Prostate gland (tissue), 2 donors: ENCODE measurements around the gene CAPZB. TPM values are rescaled to one million over a fixed set of nuclear protein-coding genes. Genes with fewer than 3 reads are reported as not detected.
A peak's percentile ranks its signal among the peaks of the same experiment; 100 is the strongest.

ENCODE experiments used
- DNase-seq: peaks from one replicate; pipeline ENCODE4 v3.0.0-alpha.2; 2019; ENCODE audit warnings: low spot score
- H3K27ac ChIP-seq, 2 donors: fragments of 200-600 bp; sonication (generic); 2 replicates each; pipeline ENCODE4 v1.5.1; 2017 to 2019
- H3K27me3 ChIP-seq: fragments of 200-600 bp; sonication (generic); replicated peaks from 2 replicates; pipeline ENCODE4 v1.5.1; 2019; ENCODE audit not compliant: insufficient read depth
- H3K36me3 ChIP-seq, 2 donors: fragments of 200-600 bp; sonication (generic); 1 replicate in 1 of 2; 2 replicates in 1 of 2; pipeline versions ENCODE4 v1.5.1 to v1.8.1; 2017 to 2019
- H3K4me1 ChIP-seq: fragments of 200-600 bp; sonication (generic); replicated peaks from 2 replicates; pipeline ENCODE4 v1.5.1; 2019
- H3K4me3 ChIP-seq, 2 donors: fragments of 200-600 bp; sonication (generic); 2 replicates each; pipeline ENCODE4 v1.5.1; 2017 to 2019
- H3K9me3 ChIP-seq: fragments of 200-600 bp; sonication (generic); 2 replicates; pipeline ENCODE4 v1.5.1; 2017
- POLR2A ChIP-seq: fragments of 450-650 bp; IDR thresholded peaks from one replicate; pipeline ENCODE4 v1.6.1; 2016; ENCODE audit warnings: antibody characterized with exemption, mild to moderate bottlenecking
- POLR2AphosphoS5 ChIP-seq: sonication (generic); formaldehyde crosslinking; IDR thresholded peaks from one replicate; pipeline ENCODE4 v1.6.1; 2017; ENCODE audit warnings: antibody characterized with exemption
- WGBS: methylation state at CpG from one replicate; pipeline ENCODE4 v1.1.5; 2018; 5-methylcytosine and 5-hydroxymethylcytosine counted together
- intact Hi-C: fragments of 100-400 bp; cut with DNase I; formaldehyde crosslinking; loops from one replicate; pipeline ENCODE4 v1.14.2; 2022
- total RNA-seq, 2 donors: library from RNA; depleted of rRNA; stranded (reverse); fragments of >200 nt; gene quantifications; one replicate each; pipeline ENCODE4 v1.1.0, GENCODE V29; 2016
- TF ChIP-seq, protein P1 (sequence below), 4 experiments: fragments of 200-600 bp in 2 of 4; fragments of 450-650 bp in 2 of 4; sonication (generic) in 2 of 4; IDR thresholded peaks; 1 replicate in 3 of 4; 2 replicates in 1 of 4; pipeline ENCODE4 v1.5.1; 2016 to 2019; ENCODE audit warnings: antibody characterized with exemption in 4 of 4, mild to moderate bottlenecking in 2 of 4, moderate library complexity in 2 of 4

Gene CAPZB
- total RNA-seq, 2 donors from 2014 or later: 139 to 150 TPM

DNA sequence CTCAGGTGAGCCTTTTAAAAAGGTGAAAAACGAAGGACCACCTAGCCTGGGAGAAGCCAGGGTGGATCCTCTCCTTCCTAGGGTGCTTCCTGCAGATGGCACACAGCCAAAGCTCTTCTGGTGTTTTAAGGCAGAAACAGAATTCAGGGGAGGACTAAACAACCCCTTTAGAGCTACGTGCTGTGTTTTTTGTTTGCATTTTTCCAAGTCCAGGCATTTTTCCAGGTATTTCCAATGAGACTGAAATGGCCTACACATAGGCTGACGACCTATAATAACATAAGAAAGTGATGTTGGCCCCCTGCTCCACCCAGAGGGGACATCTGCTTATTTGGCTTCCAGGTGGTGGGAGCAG, 83.8 kb downstream of the CAPZB start:
- intact Hi-C loops: loop anchor here (10.0 kb wide), 1 partner anchor 83 kb away; the partner anchor contains the start of gene CAPZB
- peak overlapping the region; percentile 60 to 68 for H3K27ac ChIP-seq
- H3K27me3 ChIP-seq: no peaks in the 10 kb centered on the region
- H3K36me3 ChIP-seq: no peaks in the 10 kb centered on the region
- 26% methylated on average over 3 of the region's 3 CpGs for WGBS
- peaks cover 7% of the 10 kb centered on the region for H3K4me1 ChIP-seq
- no peaks in the 10 kb centered on the region for H3K9me3 ChIP-seq
- no peak overlapping the region for H3K4me3 ChIP-seq
- no peak for TF ChIP-seq POLR2A
- TF ChIP-seq, protein P1, sequence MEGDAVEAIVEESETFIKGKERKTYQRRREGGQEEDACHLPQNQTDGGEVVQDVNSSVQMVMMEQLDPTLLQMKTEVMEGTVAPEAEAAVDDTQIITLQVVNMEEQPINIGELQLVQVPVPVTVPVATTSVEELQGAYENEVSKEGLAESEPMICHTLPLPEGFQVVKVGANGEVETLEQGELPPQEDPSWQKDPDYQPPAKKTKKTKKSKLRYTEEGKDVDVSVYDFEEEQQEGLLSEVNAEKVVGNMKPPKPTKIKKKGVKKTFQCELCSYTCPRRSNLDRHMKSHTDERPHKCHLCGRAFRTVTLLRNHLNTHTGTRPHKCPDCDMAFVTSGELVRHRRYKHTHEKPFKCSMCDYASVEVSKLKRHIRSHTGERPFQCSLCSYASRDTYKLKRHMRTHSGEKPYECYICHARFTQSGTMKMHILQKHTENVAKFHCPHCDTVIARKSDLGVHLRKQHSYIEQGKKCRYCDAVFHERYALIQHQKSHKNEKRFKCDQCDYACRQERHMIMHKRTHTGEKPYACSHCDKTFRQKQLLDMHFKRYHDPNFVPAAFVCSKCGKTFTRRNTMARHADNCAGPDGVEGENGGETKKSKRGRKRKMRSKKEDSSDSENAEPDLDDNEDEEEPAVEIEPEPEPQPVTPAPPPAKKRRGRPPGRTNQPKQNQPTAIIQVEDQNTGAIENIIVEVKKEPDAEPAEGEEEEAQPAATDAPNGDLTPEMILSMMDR (IDR thresholded peaks at IDR 0.05): no peak
- TF ChIP-seq POLR2AphosphoS5: no peak
- no peak for DNase-seq

DNA sequence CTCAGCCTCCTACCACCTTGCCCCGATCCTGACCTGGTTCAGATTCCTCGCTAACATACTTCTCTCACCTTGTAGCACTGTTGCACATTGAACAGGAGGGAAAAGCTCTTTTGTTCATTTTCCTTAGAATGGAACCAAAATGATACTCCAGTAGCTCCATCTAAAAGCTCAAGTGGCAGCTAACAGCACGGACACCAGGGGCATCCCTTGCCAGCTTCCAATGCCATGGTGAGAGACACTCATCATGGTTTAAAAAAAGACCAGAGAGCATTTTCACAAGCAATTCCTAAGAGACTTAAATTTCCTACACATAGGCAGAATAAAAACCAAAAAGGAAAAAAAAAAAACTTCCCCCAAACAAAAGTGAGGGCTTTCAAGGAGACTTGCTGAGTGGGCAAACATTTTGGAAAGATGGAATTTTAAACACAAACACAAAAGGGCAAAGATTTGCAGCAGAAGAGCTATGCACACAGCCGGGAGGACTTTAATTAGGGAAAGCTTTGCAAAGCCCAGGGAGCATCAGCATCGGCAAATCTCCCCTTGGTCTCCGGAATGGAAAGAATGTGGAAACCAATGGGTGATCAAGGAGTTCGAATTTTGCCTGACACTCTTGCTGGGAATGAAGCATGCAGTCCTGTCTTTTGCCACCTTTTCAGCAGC, 84.3 kb downstream of the CAPZB start:
- TF ChIP-seq POLR2AphosphoS5 (no peak), POLR2A (no peak)
- TF ChIP-seq, protein P1 (IDR thresholded peaks at IDR 0.05): no peak
- Histone ChIP-seq H3K36me3 (no peaks in the 10 kb centered on the region), H3K27ac (peak overlapping the region; percentile 60 to 68), H3K27me3 (no peaks in the 10 kb centered on the region), H3K4me1 (peaks cover 7% of the 10 kb centered on the region), H3K4me3 (no peak overlapping the region), H3K9me3 (no peaks in the 10 kb centered on the region)
- DNase-seq: no peak
- intact Hi-C loops: loop anchor here (10.0 kb wide), 1 partner anchor 84 kb away; the partner anchor contains the start of gene CAPZB
- WGBS: 50% methylated on average over 7 of the region's 7 CpGs

DNA sequence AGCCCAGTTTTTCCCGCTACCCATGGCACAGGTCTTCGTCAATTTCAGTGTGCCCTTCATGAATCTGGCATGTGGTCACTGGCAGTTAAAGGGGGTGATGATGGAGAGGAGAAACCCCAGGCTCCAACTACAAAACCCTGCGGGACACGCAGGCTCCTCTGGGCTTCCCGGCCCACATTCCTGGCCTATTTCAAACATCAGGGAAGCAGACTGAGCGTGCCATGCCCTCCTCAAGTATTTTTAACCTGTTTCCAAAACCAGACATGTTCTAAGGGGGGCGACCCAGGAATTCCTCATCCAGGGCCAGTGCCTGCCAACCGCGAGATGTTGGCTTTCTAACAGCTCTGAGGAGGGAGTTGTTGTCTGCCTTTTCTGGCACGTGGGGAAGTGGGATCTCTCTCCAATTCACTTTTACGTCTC, 85.1 kb downstream of the CAPZB start:
- H3K9me3 ChIP-seq: no peaks in the 10 kb centered on the region
- H3K4me3 ChIP-seq: no peak overlapping the region
- no peaks in the 10 kb centered on the region for H3K27me3 ChIP-seq
- intact Hi-C loops: loop anchor here (10.0 kb wide), 1 partner anchor 85 kb away; the partner anchor contains the start of gene CAPZB
- 39% methylated on average over 11 of the region's 11 CpGs for whole genome bisulfite sequencing
- H3K4me1 ChIP-seq: peaks cover 7% of the 10 kb centered on the region
- no peaks in the 10 kb centered on the region for H3K36me3 ChIP-seq
- peak overlapping the region; percentile 60 to 68 for H3K27ac ChIP-seq
- peak; percentile 16 for TF ChIP-seq POLR2AphosphoS5
- TF ChIP-seq POLR2A: no peak
- TF ChIP-seq, protein P1 (IDR thresholded peaks at IDR 0.05): no peak
- DNase-seq: no peak

DNA sequence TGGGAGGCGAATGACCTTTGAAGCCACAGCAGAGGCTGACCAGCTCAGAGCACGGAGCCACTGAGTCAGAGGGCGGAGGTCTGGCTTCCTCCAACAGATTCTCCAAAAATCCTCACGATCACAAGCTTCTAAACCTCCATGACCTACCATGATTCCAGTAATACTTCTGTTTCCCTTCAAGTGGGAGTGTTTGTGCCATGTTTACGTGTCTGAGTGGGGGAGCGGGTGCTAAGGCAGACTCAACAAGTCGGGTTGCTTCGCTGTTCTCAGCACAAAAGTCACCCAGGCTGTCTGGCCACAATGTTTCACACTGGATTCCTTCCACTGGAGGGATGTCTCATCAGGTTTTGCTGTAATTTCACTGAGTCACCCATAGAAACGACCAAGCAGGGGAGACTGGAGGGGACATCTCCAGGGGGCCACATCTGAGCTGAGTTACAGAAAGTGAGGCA, 87.0 kb downstream of the CAPZB start:
- DNase-seq: no peak
- H3K36me3 ChIP-seq: no peaks in the 10 kb centered on the region
- no peaks in the 10 kb centered on the region for H3K9me3 ChIP-seq
- peaks cover 7% of the 10 kb centered on the region for H3K4me1 ChIP-seq
- H3K27me3 ChIP-seq: no peaks in the 10 kb centered on the region
- TF ChIP-seq, protein P1 (IDR thresholded peaks at IDR 0.05): peak in 1 of 4 experiments; percentile 19
- TF ChIP-seq POLR2AphosphoS5 (no peak), POLR2A (no peak)
- intact Hi-C loops: no loop called here
- no peak overlapping the region for H3K4me3 ChIP-seq
- no peak overlapping the region for H3K27ac ChIP-seq
- WGBS: 64% methylated on average over 9 of the region's 9 CpGs
